C4-2B (cell line): ENCODE measurements around the gene SORL1.
A peak's percentile ranks its signal among the peaks of the same experiment; 100 is the strongest.
"Not testable (repeated sequence)": the region's sequence is repeated elsewhere in the genome, so short reads cannot be mapped to it uniquely, and the experiment has no call there.

ENCODE experiments used
- H3K27ac ChIP-seq: fragments of 450-650 bp; 2 replicates; pipeline ENCODE4 v1.5.1; 2017
- CTCF ChIP-seq: fragments of 450-650 bp; conservative IDR thresholded peaks from 2 replicates; pipeline ENCODE4 v1.5.1; 2017; ENCODE audit warnings: mild to moderate bottlenecking
- ZFX ChIP-seq: fragments of 450-650 bp; IDR thresholded peaks from 2 replicates; pipeline ENCODE4 v1.6.1; 2017

SORL1 gene

DNA sequence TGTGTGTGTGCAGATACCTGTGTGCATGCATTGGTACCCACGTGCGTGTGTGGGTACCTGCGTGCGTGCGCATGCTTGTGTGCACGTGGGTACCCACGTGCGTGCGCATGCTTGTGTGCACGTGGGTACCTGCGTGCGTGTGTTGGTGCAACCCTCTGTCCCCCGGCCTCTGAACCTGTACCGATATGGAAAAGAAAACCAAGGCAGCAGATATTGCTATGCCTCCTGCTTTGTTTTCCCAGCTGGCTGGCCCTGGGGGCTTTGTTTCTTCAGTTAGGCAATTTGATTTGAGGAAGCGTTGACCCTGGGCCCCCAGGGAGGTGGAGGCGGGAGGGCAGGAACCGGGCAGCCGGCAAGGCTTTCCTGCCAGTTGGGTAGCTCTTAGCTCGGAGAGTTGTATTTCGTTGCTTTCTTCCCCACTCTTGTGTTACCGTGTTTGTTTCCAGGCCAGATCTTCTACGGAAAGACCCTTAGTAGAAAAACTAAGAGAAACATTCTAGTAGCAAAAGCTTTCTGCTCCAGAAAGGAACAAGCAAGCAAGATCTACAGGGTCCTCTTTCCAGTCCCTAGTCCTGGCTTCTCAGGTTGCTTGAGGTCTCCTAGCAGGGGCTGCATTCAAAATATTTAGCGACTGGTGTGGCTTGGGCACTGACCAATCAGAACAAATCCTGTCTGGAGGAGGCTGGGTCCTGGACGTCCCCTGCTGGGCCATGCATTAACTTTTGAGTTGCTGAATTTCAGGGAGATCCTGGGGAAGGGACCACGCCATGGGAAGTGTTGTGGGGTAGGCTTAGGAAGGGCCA, 27.0 kb downstream of the SORL1 start:
- TF ChIP-seq CTCF, result no peak
- TF ChIP-seq ZFX, result no peak
- peak overlapping the region; percentile 71 for H3K27ac ChIP-seq

- TF ChIP-seq ZFX, result no peak
- no peak for TF ChIP-seq CTCF
- peak overlapping the region; percentile 71; the same call in 1 of the 2 replicates for H3K27ac ChIP-seq
Observed at GRCh38 chr11:121479698-121480238, 27.7 kb downstream of the SORL1 start.

DNA sequence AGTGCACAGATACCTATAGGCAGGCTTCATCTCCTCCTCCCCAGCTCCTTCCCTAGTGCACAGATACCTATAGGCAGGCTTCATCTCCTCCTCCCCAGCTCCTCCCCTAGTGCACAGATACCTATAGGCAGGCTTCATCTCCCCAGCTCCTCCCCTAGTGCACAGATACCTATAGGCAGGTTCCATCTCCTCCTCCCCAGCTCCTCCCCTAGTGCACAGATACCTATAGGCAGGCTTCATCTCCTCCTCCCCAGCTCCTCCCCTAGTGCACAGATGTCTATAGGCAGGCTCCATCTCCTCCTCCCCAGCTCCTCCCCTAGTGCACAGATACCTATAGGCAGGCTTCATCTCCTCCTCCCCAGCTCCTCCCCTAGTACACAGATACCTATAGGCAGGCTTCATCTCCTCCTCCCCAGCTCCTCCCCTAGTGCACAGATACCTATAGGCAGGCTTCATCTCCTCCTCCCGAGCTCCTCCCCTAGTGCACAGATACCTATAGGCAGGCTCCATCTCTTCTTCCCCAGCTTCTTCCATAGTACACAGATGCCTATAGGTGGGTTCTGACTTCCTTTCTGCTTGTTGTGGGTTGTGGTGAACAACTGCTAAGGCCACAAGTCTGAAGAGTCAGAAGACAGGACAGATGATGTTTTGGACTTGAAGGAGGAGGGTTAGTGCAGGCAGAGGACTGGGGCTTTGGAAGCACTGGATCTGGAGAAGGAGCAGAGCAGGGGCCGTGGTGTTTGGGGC, 29.5 kb downstream of the SORL1 start:
- not testable (repeated sequence) for H3K27ac ChIP-seq

GRCh38 chr11:121482231-121483129, 30.4 kb downstream of the SORL1 start:
- no peak overlapping the region for H3K27ac ChIP-seq
- no peak for TF ChIP-seq ZFX
- TF ChIP-seq CTCF, result no peak

DNA sequence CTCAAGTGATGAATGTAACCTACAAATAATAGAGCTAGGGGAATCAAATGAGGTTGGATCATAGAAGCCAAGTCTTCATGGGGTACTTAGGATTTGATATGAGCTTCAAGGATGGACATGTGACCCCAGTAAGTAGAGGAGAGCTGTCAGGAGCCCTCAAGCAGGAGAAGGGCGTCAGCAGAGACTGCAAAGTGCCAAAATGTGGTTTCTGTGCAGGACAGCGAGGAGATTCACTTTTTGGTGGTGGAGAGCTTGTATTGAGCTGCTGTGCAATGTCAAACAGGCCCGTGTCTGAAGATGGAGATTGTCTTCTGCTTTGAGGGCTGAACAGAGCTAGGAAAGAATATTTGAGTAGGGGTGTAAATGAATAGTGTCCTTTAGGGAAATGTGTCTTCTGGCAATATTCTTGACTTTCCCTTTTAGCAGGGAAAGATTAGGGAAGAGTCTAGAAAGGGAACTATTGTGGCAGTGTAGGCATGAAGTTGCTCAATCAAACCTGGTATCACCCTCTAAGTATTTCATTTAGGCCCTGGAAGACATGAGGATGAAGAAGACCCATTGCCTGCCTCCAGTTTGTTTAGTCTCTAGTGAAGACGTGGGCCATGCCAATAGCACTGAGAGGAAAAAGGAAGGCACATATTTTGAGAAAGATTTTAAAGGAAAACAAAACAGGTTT, 31.8 kb downstream of the SORL1 start:
- no peak for TF ChIP-seq CTCF
- no peak for TF ChIP-seq ZFX
- no peak overlapping the region for H3K27ac ChIP-seq

GRCh38 chr11:121485216-121485615, 33.1 kb downstream of the SORL1 start:
- H3K27ac ChIP-seq, result no peak overlapping the region
- TF ChIP-seq ZFX (no peak), CTCF (no peak)

GRCh38 chr11:121486054-121486453, 33.9 kb downstream of the SORL1 start:
- TF ChIP-seq CTCF (no peak), ZFX (no peak)

More at GRCh38 chr11:121486054-121486453, 33.9 kb downstream of the SORL1 start:
- H3K27ac ChIP-seq, result no peak overlapping the region
